Endothelial cell (in vitro differentiated cells): Measurements from ENCODE around the gene SIPA1. TPM values are rescaled to one million over a fixed set of nuclear protein-coding genes. Genes with fewer than 3 reads are reported as not detected.

Experiments used
- DNase-seq: peaks from one replicate; pipeline ENCODE4 v3.0.0; 2021; ENCODE audit warnings: low spot score
- H3K27ac Mint-ChIP-seq: one replicate; pipeline ENCODE4 v1.8.0; 2021; ENCODE audit warnings: mixed read lengths, inconsistent platforms; ENCODE audit not compliant: unreplicated experiment
- H3K27me3 Mint-ChIP-seq: one replicate; pipeline ENCODE4 v1.8.0; 2021; ENCODE audit warnings: mild to moderate bottlenecking, moderate library complexity, mixed read lengths, inconsistent platforms; ENCODE audit not compliant: unreplicated experiment
- H3K36me3 Mint-ChIP-seq: one replicate; pipeline ENCODE4 v1.8.0; 2021; ENCODE audit warnings: mild to moderate bottlenecking, low read depth, mixed read lengths, inconsistent platforms; ENCODE audit not compliant: unreplicated experiment
- H3K4me1 Mint-ChIP-seq: one replicate; pipeline ENCODE4 v1.8.0; 2021; ENCODE audit warnings: mild to moderate bottlenecking, mixed read lengths, inconsistent platforms; ENCODE audit not compliant: unreplicated experiment
- H3K4me3 Mint-ChIP-seq: one replicate; pipeline ENCODE4 v1.8.0; 2021; ENCODE audit warnings: mild to moderate bottlenecking, mixed read lengths, inconsistent platforms; ENCODE audit not compliant: unreplicated experiment
- H3K9me3 Mint-ChIP-seq: one replicate; pipeline ENCODE4 v1.8.0; 2021; ENCODE audit warnings: mixed read lengths, inconsistent platforms; ENCODE audit not compliant: unreplicated experiment
- total RNA-seq: library from RNA; stranded (reverse); fragmentation: NEBNext Ultra II Directional; extraction: Animal tissue kit (Norgen Biotek cat#: 25700); gene quantifications from one replicate; pipeline ENCODE4 v1.2.1, GENCODE V29; 2021; ENCODE audit not compliant: unreplicated experiment
- TF ChIP-seq, protein P1 (sequence below): fragments of 200-600 bp; sonication (generic); IDR thresholded peaks from one replicate; pipeline ENCODE4 v1.5.0; 2021; ENCODE audit warnings: antibody characterized with exemption; ENCODE audit not compliant: unreplicated experiment

Gene SIPA1
- total RNA-seq, 1 donor from 2014 or later = 267 TPM

DNA sequence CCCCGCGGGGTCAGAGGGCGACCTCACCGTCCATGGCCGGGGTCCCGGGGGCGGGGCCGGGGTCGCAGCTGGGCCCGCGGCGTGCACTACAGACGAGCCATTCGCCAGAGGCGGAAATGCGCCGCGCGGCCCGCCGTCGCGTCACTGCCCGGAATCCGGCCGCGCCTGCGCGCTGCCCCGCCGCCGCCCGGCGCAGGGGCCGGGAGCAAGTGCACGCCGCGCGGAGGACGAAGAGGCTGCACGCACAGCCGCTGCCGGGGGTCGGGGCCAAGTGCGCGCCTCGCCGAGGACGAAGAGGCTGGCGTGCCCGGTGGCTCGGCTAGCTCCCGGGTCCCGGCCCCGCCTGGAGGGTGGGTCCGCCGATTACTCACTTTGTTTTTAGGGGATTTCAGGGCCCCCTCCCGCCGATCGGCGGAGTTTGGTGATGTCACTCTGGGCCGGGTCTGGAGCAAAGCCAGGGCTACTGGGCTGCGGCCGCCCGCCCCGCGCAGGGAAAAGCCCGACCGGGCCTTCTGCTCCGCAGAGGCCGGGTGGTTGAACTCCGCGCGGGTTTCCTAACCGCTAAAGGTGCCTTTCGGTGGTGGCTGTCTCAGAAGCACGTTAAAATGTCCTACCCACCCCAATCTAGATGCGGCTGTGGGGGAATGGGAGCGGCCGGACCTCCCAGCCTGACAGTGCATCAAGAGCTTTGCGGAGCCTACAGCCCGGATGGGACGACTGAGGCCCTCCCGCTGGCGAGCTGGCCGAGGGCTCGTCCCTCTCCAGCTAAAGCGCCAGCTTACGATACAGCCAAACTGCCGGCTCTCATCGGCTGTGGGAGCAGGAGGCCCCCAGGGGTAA lies 25.1 kb downstream of the SIPA1 start, which contains the start of gene RELA:
TSS of gene RELA (minus strand) at position 118 of the 840 bp plus-strand sequence. CDS start at position 34, 84 bp downstream.
- Mint-ChIP-seq H3K9me3 (no peaks in the 10 kb centered on the region), H3K4me3 (peak within 1 kb of the TSS; percentile 91), H3K27me3 (peaks cover 14% of the 10 kb centered on the region), H3K36me3 (peaks cover 23% of the 10 kb centered on the region), H3K4me1 (peaks cover 16% of the 10 kb centered on the region), H3K27ac (peak within 1 kb of the TSS; percentile 77)
- TF ChIP-seq, protein P1, sequence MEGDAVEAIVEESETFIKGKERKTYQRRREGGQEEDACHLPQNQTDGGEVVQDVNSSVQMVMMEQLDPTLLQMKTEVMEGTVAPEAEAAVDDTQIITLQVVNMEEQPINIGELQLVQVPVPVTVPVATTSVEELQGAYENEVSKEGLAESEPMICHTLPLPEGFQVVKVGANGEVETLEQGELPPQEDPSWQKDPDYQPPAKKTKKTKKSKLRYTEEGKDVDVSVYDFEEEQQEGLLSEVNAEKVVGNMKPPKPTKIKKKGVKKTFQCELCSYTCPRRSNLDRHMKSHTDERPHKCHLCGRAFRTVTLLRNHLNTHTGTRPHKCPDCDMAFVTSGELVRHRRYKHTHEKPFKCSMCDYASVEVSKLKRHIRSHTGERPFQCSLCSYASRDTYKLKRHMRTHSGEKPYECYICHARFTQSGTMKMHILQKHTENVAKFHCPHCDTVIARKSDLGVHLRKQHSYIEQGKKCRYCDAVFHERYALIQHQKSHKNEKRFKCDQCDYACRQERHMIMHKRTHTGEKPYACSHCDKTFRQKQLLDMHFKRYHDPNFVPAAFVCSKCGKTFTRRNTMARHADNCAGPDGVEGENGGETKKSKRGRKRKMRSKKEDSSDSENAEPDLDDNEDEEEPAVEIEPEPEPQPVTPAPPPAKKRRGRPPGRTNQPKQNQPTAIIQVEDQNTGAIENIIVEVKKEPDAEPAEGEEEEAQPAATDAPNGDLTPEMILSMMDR = peak; percentile 26
- DNase-seq = peak; percentile 94

DNA sequence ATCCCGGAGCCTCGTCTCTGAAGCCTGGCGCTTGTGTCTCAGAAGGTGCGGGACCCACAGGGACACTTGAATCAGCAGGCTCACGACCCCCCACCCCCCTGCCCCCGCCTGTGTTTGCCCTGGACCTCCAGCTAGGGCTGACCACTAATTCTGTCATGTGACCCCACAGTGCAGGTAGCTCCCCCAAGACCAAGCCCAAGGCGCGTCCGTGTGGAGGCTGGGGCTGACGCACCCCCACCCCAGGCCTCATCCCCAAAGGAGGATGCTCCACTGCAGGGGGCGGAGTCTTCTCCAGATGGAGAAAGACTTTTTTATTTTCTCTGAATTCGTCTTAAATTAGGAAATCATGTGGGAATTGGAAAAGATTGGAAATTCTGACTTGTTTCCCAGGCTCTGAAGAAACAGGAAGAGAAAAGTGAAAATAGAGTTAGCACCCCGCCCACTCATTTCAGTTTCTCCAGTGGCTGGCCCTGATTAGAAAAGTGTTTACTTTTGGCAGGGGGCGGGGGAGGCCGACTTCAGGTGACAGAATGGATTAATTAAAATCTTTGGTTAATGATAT lies 25.8 kb downstream of the SIPA1 start:
- H3K4me3 Mint-ChIP-seq = peak overlapping the region; percentile 88
- H3K4me1 Mint-ChIP-seq = peaks cover 13% of the 10 kb centered on the region
- peak overlapping the region; percentile 23 for H3K27ac Mint-ChIP-seq
- H3K36me3 Mint-ChIP-seq = peaks cover 20% of the 10 kb centered on the region
- TF ChIP-seq, protein P1 = no peak
- no peaks in the 10 kb centered on the region for H3K9me3 Mint-ChIP-seq
- peak; percentile 30 for DNase-seq
- H3K27me3 Mint-ChIP-seq = peaks cover 11% of the 10 kb centered on the region

- no peak overlapping the region for H3K4me3 Mint-ChIP-seq
- no peaks in the 10 kb centered on the region for H3K27me3 Mint-ChIP-seq
- H3K9me3 Mint-ChIP-seq = no peaks in the 10 kb centered on the region
- no peak for DNase-seq
- TF ChIP-seq, protein P1 = no peak
- H3K4me1 Mint-ChIP-seq = no peaks in the 10 kb centered on the region
- H3K27ac Mint-ChIP-seq = no peak overlapping the region
- H3K36me3 Mint-ChIP-seq = no peaks in the 10 kb centered on the region
These were observed 34.4 kb downstream of the SIPA1 start for GRCh38 chr11:65672180-65672860.

GRCh38 chr11:65672982-65673381 lies 35.1 kb downstream of the SIPA1 start:
- TF ChIP-seq, protein P1 = no peak
- no peaks in the 10 kb centered on the region for H3K9me3 Mint-ChIP-seq
- H3K27ac Mint-ChIP-seq = no peak overlapping the region
- H3K4me1 Mint-ChIP-seq = no peaks in the 10 kb centered on the region
- H3K4me3 Mint-ChIP-seq = no peak overlapping the region
- no peak for DNase-seq
- no peaks in the 10 kb centered on the region for H3K27me3 Mint-ChIP-seq
- no peaks in the 10 kb centered on the region for H3K36me3 Mint-ChIP-seq
